Tongue (tissue), 2 donors: ENCODE data around the gene INPP4A. TPM values are rescaled to one million over a fixed set of nuclear protein-coding genes. Genes with fewer than 3 reads are reported as not detected.

Experiments
- DNase-seq: peaks from one replicate; pipeline ENCODE4 v3.0.0-alpha.2; 2015
- total RNA-seq: library from RNA; depleted of rRNA; stranded (reverse); fragments of >200 nt; gene quantifications from one replicate; pipeline ENCODE4 v1.2.3, GENCODE V29; 2014

Gene INPP4A
- total RNA-seq, 1 donor from 2014 or later: 26.1 TPM

GRCh38 chr2:98460573-98461497, 16.2 kb downstream of the INPP4A start:
- DNase-seq: no peak

GRCh38 chr2:98461498-98462049, 16.9 kb downstream of the INPP4A start:
- DNase-seq: peak; percentile 61

GRCh38 chr2:98463081-98463481, 18.4 kb downstream of the INPP4A start:
- no peak for DNase-seq

GRCh38 chr2:98463551-98463971, 18.9 kb downstream of the INPP4A start:
- DNase-seq: no peak

GRCh38 chr2:98463988-98464771, 19.5 kb downstream of the INPP4A start:
- no peak for DNase-seq

GRCh38 chr2:98464772-98465310, 20.2 kb downstream of the INPP4A start:
- DNase-seq: no peak

- peak; percentile 91 for DNase-seq
Observed at GRCh38 chr2:98465456-98466226, 21.0 kb downstream of the INPP4A start.

GRCh38 chr2:98467082-98467536, 22.5 kb downstream of the INPP4A start:
- DNase-seq: no peak

GRCh38 chr2:98467652-98468051, 23.0 kb downstream of the INPP4A start:
- DNase-seq: no peak

GRCh38 chr2:98468621-98469236, 24.1 kb downstream of the INPP4A start:
- no peak for DNase-seq

- no peak for DNase-seq
Observed at GRCh38 chr2:98469862-98470544, 25.3 kb downstream of the INPP4A start.

GRCh38 chr2:98470851-98471255, 26.2 kb downstream of the INPP4A start:
- DNase-seq: no peak

- DNase-seq: peak; percentile 65
Observed at GRCh38 chr2:98471402-98472131, 26.9 kb downstream of the INPP4A start.

- DNase-seq: peak; percentile 88
Observed at GRCh38 chr2:98472132-98472650, 27.5 kb downstream of the INPP4A start.

GRCh38 chr2:98472961-98473746, 28.5 kb downstream of the INPP4A start:
- DNase-seq: no peak

GRCh38 chr2:98473995-98474780, 29.5 kb downstream of the INPP4A start:
- DNase-seq: no peak

GRCh38 chr2:98474979-98475632, 30.4 kb downstream of the INPP4A start:
- DNase-seq: peak; percentile 61
